GM19467 (cell line): ENCODE results near the gene BBS10.
"Not testable (repeated sequence)": the region's sequence is repeated elsewhere in the genome, so short reads cannot be mapped to it uniquely, and the experiment has no call there.

Experiments
- ATAC-seq: cut with Tn5 transposase; IDR thresholded peaks from one replicate; pipeline ENCODE4 v1.9.1; 2021; ENCODE audit warnings: mild to moderate bottlenecking, moderate library complexity; ENCODE audit not compliant: unreplicated experiment

Gene BBS10

DNA sequence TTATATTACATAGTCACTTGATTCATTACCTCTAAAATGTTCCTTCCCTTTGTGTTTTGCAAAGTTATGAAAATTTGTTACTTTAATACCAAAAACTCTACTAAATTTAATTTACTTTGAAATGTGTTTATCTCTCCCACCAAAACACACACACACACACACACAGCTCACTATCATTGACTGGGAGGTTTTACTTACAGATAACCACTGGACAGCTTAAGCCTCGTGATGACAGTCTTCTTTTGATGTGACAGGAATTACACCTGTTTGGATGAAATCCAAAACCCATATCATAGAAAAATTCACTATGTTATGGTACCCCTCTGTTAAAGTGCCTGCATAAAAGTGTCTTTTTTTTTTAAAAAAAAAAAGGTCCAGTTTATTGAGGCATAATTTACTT, 15.6 kb downstream of the BBS10 start:
- no peak for ATAC-seq

DNA sequence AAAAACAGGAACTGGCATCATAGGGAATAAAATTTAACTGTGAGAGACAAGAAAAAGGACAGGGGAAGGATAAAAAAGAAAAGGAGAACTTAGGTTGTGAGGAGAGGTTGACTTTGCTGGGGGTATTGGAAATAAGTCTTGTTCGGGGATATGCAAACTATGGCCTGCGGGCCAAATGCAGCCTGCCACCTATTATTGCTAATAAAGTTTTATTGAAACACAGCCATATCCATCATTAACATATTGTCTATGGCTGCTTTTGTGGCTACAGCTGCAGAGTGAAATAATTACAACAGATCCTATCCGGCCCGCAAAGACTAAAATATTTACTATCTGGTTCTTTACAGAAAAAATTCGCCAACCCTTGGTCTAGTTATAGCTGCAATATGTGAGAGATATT, 18.6 kb downstream of the BBS10 start:
- ATAC-seq = no peak

DNA sequence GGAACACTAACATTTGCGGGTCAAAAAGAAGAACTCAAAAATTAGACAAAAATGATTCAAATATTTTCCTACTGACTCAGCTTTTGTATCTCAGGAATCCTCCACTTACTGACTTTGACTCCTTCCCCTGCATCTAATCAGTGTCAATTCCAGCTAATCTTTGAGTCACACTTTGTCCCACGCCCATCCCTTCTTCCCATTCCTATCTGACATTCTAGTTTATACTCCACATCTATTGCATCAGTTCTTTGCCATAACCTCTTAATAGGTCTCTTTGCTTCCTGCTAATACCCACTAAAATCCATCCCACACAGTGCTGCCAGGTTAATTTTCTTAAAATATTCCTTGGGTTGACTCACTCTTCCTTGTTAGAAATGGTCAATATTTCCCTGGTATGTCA, 19.1 kb downstream of the BBS10 start:
- ATAC-seq = no peak

DNA sequence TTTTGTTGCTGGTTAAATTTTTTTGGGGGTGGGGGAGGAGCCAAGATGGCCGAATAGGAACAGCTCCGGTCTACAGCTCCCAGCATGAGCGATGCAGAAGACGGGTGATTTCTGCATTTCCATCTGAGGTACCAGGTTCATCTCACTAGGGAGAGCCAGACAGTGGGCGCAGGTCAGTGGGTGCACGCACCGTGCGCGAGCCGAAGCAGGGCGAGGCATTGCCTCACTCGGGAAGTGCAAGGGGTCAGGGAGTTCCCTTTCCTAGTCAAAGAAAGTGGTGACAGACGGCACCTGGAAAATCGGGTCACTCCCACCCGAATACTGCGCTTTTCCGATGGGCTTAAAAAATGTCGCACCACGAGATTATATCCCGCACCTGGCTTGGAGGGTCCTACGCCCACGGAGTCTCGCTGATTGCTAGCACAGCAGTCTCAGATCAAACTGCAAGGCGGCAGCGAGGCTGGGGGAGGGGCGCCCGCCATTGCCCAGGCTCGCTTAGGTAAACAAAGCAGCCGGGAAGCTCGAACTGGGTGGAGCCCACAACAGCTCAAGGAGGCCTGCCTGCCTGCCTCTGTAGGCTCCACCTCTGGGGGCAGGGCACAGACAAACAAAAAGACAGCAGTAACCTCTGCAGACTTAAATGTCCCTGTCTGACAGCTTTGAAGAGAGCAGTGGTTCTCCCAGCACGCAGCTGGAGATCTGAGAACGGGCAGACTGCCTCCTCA, 28.5 kb downstream of the BBS10 start:
- not testable (repeated sequence) for ATAC-seq

DNA sequence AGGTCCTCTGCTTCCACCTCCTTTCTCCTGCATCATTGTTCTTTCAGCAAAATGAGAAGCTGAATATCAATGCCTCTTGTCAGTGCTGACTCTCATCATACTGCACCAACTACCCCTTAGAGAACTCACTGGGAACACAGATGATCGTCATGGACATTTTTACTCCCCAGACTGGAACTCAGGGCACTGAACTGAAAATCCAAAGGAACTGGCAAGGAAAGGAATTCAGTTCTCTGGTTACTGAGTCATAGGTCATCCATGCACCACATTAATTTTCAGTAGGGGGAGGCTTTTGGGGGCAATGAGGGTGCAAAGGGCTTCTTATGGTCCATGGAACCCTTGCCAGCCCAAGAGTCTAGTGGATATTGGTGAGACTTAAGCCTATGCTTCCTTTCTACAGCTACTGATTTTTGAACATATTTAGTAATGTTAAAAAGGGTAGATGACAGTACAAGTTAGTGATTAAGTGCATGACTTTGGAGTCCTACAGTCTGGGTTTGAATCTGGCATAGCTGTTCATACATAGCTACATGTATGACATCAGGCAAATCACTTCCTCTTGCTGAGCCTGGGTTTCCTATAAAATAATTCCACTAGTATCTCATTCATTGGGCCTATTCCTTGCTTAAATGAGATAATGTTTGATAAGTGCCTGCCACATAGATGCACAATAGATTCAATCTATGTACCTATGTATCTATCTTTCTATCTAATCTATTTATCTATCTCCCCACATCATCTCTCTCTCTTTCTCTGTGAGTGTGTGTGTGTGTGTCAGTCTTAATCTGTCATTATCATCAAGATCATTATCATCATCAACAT, 29.2 kb downstream of the BBS10 start:
- no peak for ATAC-seq

DNA sequence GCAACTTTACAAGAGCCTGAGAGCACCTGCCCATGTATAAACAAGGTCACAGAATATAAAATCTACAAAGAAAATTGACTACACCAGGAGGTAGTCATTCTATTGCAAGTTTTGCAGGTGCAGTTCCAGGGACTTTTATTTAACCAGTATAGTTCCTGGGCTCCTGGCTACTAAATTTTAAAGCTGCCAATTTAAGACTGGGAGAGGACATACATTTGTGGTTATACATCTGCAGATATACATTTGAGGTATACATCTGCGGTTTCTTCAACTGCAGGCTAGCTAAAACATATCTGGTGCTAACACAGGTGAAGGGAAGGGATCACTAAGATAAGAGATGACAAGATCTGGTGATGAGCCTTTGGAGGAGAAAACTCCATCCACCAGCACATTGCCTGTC, 30.2 kb downstream of the BBS10 start:
- ATAC-seq = no peak

DNA sequence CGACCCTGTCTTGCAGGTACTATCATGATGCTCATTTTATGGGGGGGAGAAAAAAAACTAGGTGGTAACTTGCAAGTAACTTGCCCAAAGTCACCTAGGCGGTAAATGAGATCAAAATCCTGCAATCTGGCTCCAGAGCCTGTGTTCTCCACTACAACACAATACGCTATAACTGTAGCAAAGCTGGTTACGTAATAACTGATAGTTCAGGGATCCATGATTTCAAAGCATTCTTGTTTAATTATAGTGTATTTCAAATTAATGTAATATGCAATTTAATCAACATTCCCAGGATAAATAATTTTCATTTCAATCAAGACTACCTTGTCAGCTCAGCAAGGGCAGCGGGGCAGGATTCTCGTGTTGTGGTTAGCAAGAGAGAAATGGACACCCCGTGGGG, 31.7 kb downstream of the BBS10 start:
- no peak for ATAC-seq

DNA sequence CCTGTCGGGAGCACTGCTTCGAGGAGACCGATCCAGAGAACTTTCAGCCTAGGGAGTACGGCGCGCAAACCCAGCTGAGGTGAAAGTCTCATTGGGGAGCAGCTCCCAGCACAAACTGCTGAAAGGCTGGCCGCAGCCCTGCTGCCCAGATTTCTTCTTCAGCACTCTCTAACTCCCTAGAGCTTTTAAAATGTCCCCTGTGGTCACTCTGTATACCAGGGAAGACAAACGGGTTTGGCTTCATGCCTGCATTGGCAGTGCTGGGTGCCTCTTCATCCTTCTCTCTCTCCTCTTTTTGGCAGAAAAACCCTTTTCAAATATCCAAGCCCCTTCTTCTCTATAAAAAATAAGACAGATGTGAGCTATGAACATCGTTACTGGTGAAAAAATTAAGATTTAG, 34.9 kb downstream of the BBS10 start:
- ATAC-seq = no peak

DNA sequence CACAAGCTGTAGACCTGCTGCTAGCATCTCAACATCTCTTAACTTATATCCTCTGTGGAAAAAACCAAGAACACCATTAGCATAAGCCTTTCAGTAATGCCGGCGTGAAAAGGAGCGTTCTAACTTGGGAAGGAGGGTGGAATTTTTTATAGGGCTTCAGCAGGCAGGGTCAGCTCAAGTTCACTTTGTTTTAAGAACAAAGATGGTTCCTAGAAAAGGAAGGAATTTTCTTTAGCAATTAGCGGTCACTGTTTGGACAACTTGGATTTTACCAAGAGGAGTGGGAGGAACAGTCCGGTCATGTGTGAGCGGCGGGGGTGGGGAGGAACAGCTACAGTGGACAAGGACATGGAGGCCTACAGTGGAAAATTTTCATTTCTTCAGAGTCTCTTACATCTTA, 35.9 kb downstream of the BBS10 start:
- ATAC-seq = no peak

DNA sequence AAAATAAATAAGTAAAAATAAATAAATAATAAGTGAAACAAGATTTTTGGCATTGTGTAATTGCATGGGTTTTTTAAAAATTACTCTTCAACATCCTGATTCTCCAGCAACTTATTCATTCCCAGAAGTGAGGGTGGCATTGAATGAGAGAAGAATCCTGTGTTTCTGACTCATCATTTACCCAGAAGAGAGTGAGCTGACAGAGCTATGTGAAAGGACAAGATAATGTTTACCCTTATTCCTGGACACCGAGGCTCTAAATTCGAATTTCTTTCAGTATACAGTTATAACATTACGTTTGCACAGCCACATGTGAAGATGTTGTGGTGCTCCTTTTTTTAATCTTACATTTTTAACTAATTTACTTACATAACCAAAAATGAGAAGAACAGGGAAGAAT, 36.4 kb downstream of the BBS10 start:
- ATAC-seq = no peak

DNA sequence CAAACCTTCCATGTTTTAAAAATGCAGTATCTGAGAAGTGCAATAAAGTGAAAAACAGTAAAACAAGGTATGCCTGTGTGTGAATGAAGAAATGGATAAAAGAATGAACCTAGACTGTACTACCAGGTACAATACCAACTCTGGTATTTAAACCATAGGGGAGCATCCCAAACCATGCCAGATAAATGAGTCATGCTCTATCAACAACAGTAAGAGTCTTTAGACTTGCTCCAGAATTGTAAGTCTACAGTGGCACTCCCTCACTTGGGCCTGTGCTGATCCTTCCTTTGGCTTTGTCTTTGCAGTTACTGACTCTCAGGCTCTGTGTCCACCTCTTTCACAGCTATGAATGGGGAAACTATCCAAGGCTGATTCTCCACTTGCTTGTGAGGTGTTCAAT, 38.1 kb downstream of the BBS10 start:
- no peak for ATAC-seq

DNA sequence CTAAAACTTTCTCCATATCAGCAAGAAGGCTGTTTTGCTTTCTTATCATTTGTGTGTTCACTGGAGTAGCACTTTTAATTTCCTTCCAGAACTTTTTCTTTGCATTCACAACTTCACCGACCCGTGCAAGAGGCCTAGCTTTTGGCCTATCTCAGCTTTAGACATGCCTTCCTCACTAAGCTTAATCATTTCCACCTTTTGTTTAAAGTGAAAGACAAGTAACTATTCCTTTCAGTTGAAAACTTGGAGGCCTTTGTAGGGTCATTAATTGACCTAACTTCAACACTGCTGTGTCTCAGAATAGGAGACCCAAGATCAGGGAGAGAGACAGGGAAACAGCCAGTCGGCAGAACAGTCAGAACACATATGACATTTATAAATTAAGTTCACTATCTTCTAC, 39.3 kb downstream of the BBS10 start:
- no peak for ATAC-seq

DNA sequence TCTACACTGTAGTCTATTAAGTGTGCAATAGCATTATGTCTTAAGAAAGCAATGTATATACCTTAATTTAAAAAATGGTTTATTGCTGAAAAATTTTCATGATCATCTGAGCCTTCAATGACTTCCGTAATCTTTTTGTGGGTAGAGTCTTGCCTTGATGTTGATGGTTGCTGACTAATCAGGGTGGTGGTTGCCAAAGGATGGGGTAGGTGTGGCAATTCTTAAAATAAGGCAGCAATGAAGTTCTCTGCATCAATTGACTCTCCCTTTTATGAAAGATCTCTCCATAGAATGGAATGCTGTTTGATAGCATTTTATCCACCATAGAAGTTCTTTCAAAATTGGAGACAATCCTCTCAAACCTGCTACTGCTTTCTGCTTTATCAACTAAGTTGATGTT, 41.1 kb downstream of the BBS10 start:
- ATAC-seq = no peak

DNA sequence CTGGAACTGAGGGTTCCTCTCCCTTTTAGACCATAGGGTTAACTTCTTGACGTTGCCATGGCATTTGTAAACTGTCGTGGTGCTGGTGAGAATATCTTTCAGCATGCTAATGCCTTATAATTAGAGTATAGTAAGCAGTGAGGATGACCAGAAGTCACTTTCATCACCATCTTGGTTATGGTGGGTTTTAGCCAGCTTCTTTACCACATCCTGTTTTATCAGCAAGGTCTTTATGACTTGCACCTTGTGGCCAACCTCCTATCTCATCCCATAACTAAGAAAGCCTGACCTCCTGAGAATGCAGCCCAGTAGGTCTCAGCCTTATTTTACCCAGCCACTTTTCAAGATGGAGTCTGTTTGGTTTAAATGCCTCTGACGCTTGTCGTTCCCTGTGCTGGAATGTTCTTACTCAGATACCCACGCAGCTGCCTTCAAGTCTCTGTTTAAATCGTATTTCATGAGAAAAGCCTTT, 44.2 kb downstream of the BBS10 start:
- ATAC-seq = no peak

DNA sequence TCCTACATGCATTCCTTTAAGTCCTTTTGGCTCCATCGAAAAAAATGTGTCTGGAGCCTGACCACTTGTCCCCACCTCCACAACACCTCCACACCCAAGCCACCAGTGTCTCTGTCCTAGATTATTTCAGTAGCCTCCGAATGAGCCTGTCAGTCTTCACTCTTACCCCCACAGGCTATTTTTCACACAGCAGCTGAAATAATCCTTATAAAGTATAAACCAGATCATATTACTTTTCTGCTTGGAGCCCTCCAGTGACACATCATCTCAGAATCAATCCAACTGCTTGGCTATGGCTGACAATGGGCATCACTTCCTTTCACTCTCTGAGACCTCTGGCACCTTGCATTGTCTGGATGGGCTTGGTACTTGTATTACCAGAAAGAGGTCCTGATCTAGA, 44.9 kb downstream of the BBS10 start:
- no peak for ATAC-seq

DNA sequence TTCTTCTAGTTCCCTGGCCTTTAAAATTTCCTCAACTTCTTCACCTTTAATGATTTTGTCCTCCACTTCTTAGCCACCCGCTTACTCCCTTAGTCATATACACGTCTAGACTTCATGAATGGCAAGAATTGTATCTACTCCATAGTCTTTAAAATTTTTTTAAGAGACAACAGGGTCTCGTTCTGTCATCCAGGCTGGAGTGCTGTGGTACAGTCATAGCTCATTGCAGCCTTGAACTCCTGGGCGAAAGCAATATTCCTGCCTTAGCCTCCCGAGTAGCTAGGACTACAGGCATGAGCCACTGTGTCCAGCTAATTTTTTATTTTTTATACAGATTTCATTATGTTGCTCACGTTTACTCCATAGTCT, 47.9 kb downstream of the BBS10 start:
- no peak for ATAC-seq

DNA sequence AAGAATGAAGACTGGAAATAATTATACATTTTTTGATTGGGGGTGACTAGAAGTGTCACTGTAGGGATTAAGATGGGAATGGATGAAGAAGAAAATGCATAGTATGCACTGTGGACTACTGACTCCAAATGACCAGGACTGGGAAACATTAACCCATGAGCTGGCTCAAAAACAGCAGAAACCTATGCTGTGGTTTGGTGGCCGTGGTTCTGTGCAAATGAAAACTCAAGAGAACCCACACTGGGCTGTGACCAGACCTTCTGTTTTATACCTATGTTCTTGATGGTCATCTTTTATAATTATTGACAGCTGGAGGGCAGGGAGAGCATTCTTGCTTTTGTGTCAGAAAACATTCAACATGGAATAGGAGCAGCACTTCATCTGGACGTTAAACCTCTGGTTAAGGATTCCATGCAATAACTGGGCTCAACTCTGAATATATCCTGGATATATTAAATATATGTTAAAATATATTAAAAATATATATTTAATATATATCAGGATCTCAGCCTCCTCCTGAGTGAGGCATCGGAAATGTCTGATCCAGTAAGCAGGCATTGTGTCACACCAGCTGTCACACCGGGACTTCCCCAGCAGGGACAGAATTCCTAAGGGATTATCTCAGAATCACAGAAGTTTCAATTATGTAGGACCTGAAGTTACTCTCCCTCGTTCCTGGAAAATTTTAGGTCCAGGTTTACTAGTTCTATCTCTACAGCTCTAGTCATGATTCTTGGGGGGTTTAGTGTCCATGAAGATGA, 48.5 kb downstream of the BBS10 start:
- no peak for ATAC-seq
